K562 (cell line): Measurements from ENCODE around the gene C3. TPM values are rescaled to one million over a fixed set of nuclear protein-coding genes. Genes with fewer than 3 reads are reported as not detected.
A peak's percentile ranks its signal among the peaks of the same experiment; 100 is the strongest.

Experiments
- ARID2 ChIP-seq: fragments of 450-650 bp; IDR thresholded peaks from 2 replicates; pipeline ENCODE4 v1.6.1; 2017; ENCODE audit warnings: antibody characterized with exemption, mild to moderate bottlenecking
- DACH1 ChIP-seq: fragments of 450-650 bp; IDR thresholded peaks from 2 replicates; pipeline ENCODE4 v1.6.1; 2018; ENCODE audit not compliant: partially characterized antibody
- DEAF1 ChIP-seq: fragments of 450-650 bp; formaldehyde crosslinking; IDR thresholded peaks from 2 replicates; pipeline ENCODE4 v1.4.0; 2020; ENCODE audit warnings: mild to moderate bottlenecking, moderate library complexity
- FOS ChIP-seq: IDR thresholded peaks from 3 replicates; pipeline ENCODE4 v1.6.1; 2011; ENCODE audit not compliant: insufficient read length; ENCODE audit errors: extremely low read depth
- FOXP1 ChIP-seq: sonication (generic); formaldehyde crosslinking; IDR thresholded peaks from 2 replicates; pipeline ENCODE4 v1.8.0; 2022; ENCODE audit warnings: mild to moderate bottlenecking, missing genetic modification reagents
- HNRNPUL1 ChIP-seq: fragments of 200-400 bp; formaldehyde crosslinking; IDR thresholded peaks from 2 replicates; pipeline ENCODE4 v1.6.1; 2017; ENCODE audit warnings: low read length
- KDM1A ChIP-seq, 2 experiments: fragments of 450-650 bp; IDR thresholded peaks; 2 replicates each; pipeline ENCODE4 v1.6.1; 2016; ENCODE audit warnings: mild to moderate bottlenecking in 2 of 2
- PTBP1 ChIP-seq: fragments of 200-400 bp; formaldehyde crosslinking; IDR thresholded peaks from 2 replicates; pipeline ENCODE4 v1.6.1; 2017; ENCODE audit warnings: low read depth, low read length
- SP1 ChIP-seq: sonication (generic); formaldehyde crosslinking; IDR thresholded peaks from 2 replicates; pipeline ENCODE4 v1.8.1; 2022; ENCODE audit warnings: mild to moderate bottlenecking, missing genetic modification reagents
- TARDBP ChIP-seq: fragments of 450-650 bp; IDR thresholded peaks from 2 replicates; pipeline ENCODE4 v1.6.1; 2016
- UBTF ChIP-seq, 2 experiments: IDR thresholded peaks; 2 replicates each; pipeline ENCODE4 v1.6.1; 2012; ENCODE audit warnings: improper control_type of control experiment in 2 of 2, low read depth in 2 of 2, low read length in 2 of 2, borderline replicate concordance in 1 of 2
- ZNF133 ChIP-seq: fragments of 250-450 bp; sonication (Bioruptor Pico); IDR thresholded peaks from 2 replicates; pipeline ENCODE4 v1.4.0; 2020; ENCODE audit warnings: mild to moderate bottlenecking
- ZNF24 ChIP-seq: fragments of 450-650 bp; IDR thresholded peaks from 2 replicates; pipeline ENCODE4 v1.6.1; 2016
- ZNF766 ChIP-seq: fragments of 200-800 bp; sonication (Bioruptor generic); conservative IDR thresholded peaks from 2 replicates; pipeline ENCODE4 v1.6.1; 2016; ENCODE audit warnings: missing genetic modification characterization, missing compliant biosample characterization
- ZNF780A ChIP-seq: fragments of 250-450 bp; sonication (Bioruptor Pico); IDR thresholded peaks from 2 replicates; pipeline ENCODE4 v1.5.0; 2021; ENCODE audit warnings: mild to moderate bottlenecking
- polyA plus RNA-seq, 8 experiments: library from polyadenylated mRNA; depleted of rRNA in 4 of 8; stranded (reverse) in 5 of 8; unstranded in 3 of 8; fragments of >200 nt; fragmentation: Nextera tagmentation in 2 of 8; fragmentation: Illumina TruSeq in 1 of 8; extraction: Ambion mirVana in 2 of 8; extraction: Trizol in 1 of 8; gene quantifications; 2 replicates each; pipeline versions ENCODE4 v1.2.1 to v1.2.3, GENCODE V29; 2011 to 2014; ENCODE audit warnings: inconsistent platforms in 1 of 8, missing spikeins in 1 of 8
- total RNA-seq, 7 experiments: library from RNA; depleted of rRNA in 6 of 7; stranded (reverse); fragments of >200 nt in 6 of 7; fragmentation: Illumina TruSeq in 2 of 7; extraction: Trizol in 2 of 7; gene quantifications; 2 replicates each; pipeline versions ENCODE4 v1.2.1 to v1.2.3, GENCODE V29; 2011 to 2021; ENCODE audit warnings: low replicate concordance in 1 of 7
- TF ChIP-seq, protein P1 (sequence below): sonication (generic); formaldehyde crosslinking; IDR thresholded peaks from 2 replicates; pipeline ENCODE4 v1.8.0; 2022; ENCODE audit warnings: mild to moderate bottlenecking, missing genetic modification reagents
- TF ChIP-seq, protein P2 (sequence below), 2 experiments: IDR thresholded peaks in 1 of 2; conservative IDR thresholded peaks in 1 of 2; 2 replicates each; pipeline ENCODE4 v1.6.1; 2016; ENCODE audit warnings: low read depth in 2 of 2, mild to moderate bottlenecking in 1 of 2, missing compliant biosample characterization in 1 of 2, missing genetic modification characterization in 1 of 2, moderate library complexity in 1 of 2

C3 gene
- total and polyA plus RNA-seq, 9 of the 15 experiments (the other 6 are each of a cell fraction or from before 2014, with no cell fraction given): 0.59 to 10.6 (median 2.2) TPM

DNA sequence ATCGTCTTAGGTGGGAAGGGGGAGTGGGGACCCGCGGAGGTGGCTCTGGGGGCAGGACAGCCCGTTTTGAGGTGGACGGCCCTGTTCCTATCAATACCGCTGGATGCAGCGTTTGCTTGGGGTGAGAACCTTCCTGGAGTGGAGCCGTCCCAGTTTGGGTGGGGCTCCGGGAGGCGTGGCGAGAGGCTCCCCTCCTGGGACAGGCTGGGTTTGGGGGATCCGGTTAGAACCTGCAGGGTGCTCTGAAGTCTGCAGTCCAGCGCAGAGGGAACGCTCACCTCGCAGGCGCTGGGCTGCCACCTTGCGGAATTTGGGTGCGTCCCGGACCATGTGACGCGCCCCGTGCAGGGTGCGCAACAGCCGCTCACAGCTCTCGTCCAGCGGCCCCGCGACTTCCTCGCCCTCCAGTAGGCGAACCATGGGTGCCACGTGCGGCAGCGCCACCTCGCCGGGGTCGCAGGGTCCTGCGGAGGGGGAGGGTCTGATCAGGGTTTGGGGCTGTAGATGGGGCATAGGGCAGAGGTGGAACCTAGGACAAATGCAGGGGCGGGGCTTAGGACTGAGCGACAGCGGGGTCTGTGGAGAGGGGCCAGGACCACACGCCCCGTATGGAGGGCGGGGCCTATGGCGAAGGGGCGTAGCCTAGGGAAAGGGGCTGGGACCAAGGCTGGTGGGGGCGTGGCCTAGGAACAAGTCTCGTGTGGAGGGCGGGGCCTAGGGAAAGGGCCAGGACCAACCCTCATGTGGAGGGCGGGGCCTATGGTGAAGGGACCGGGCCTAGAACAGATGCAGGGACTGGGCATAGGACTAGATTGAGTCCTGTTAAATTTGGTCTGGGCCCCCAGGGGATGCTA lies 33.0 kb upstream of the C3 start (continued):
- TF ChIP-seq DEAF1 (0 out of 2 replicates have a peak, but pooled peaks have one; percentile 16), ZNF133 (CRISPR knock-in tag) (no peak), TARDBP (peak; percentile 76; the same call in 1 of the 2 replicates), SP1 (CRISPR knock-in tag) (peak; percentile 99), KDM1A (IDR thresholded peaks at IDR 0.05) (no peak), FOS (no peak), ZNF766 (CRISPR knock-in tag) (0 out of 2 replicates have a peak, but pooled peaks have one; percentile 33), UBTF (IDR thresholded peaks at IDR 0.05; ENCODE audit: borderline replicate concordance in 1 of 2, low read depth in 2 of 2, low read length in 2 of 2) (peak; percentile 74 to 87; a peak in 3 of 4 replicates), ARID2 (0 out of 2 replicates have a peak, but pooled peaks have one; percentile 34), DACH1 (peak; percentile 29), ZNF780A (CRISPR knock-in tag) (no peak), ZNF24 (no peak), HNRNPUL1 (no peak), FOXP1 (CRISPR knock-in tag) (peak; percentile 86; the same call in 1 of the 2 replicates), PTBP1 (no peak)
- TF ChIP-seq, protein P1, sequence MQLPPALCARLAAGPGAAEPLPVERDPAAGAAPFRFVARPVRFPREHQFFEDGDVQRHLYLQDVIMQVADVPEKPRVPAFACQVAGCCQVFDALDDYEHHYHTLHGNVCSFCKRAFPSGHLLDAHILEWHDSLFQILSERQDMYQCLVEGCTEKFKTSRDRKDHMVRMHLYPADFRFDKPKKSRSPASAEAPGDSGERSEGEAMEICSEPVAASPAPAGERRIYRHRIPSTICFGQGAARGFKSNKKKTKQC (CRISPR knock-in tag): peak; percentile 54
- TF ChIP-seq, protein P2, sequence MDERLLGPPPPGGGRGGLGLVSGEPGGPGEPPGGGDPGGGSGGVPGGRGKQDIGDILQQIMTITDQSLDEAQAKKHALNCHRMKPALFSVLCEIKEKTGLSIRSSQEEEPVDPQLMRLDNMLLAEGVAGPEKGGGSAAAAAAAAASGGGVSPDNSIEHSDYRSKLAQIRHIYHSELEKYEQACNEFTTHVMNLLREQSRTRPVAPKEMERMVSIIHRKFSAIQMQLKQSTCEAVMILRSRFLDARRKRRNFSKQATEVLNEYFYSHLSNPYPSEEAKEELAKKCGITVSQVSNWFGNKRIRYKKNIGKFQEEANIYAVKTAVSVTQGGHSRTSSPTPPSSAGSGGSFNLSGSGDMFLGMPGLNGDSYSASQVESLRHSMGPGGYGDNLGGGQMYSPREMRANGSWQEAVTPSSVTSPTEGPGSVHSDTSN (CRISPR knock-in tag; IDR thresholded peaks at IDR 0.05; ENCODE audit: low read depth): no peak
- TF ChIP-seq, protein P2 (tag; conservative IDR thresholded peaks at IDR 0.05; ENCODE audit: low read depth): peak; percentile 57
